Hepatocyte (in vitro differentiated cells): Measurements from ENCODE around the gene COX6B2. TPM values are rescaled to one million over a fixed set of nuclear protein-coding genes. Genes with fewer than 3 reads are reported as not detected.

Experiments used
- DNase-seq: peaks from one replicate; pipeline ENCODE4 v3.0.0-alpha.2; 2016; ENCODE audit warnings: low spot score
- H2AFZ ChIP-seq: fragments of 200-600 bp; sonication (generic); 2 replicates; pipeline ENCODE4 v1.6.0; 2016; ENCODE audit warnings: antibody characterized with exemption, mild to moderate bottlenecking
- H3K27ac ChIP-seq: fragments of 200-600 bp; sonication (generic); 2 replicates; pipeline ENCODE4 v1.5.1; 2016; ENCODE audit warnings: mild to moderate bottlenecking
- H3K27me3 ChIP-seq: fragments of 200-600 bp; sonication (generic); 2 replicates; pipeline ENCODE4 v1.6.1; 2016
- H3K36me3 ChIP-seq: fragments of 200-600 bp; sonication (generic); replicated peaks from 2 replicates; pipeline ENCODE4 v1.5.1; 2016; ENCODE audit warnings: low read depth; ENCODE audit not compliant: insufficient read depth
- H3K4me1 ChIP-seq: fragments of 200-600 bp; sonication (generic); 2 replicates; pipeline ENCODE4 v1.5.1; 2016; ENCODE audit warnings: mild to moderate bottlenecking, moderate library complexity; ENCODE audit not compliant: insufficient read depth
- H3K4me2 ChIP-seq: fragments of 200-600 bp; sonication (generic); 2 replicates; pipeline ENCODE4 v1.6.0; 2016
- H3K4me3 ChIP-seq: fragments of 200-600 bp; sonication (generic); 2 replicates; pipeline ENCODE4 v1.5.1; 2016; ENCODE audit warnings: mild to moderate bottlenecking
- H3K79me2 ChIP-seq: fragments of 200-600 bp; sonication (generic); 2 replicates; pipeline ENCODE4 v1.6.0; 2017; ENCODE audit warnings: mild to moderate bottlenecking
- H3K9me2 ChIP-seq: fragments of 200-600 bp; sonication (generic); replicated peaks from 2 replicates; pipeline ENCODE4 v1.6.0; 2017; ENCODE audit warnings: mild to moderate bottlenecking; ENCODE audit not compliant: insufficient read depth
- H3K9me3 ChIP-seq: fragments of 200-600 bp; sonication (generic); 2 replicates; pipeline ENCODE4 v1.5.1; 2016; ENCODE audit warnings: low read depth, mild to moderate bottlenecking
- H4K20me1 ChIP-seq: fragments of 200-600 bp; sonication (generic); 2 replicates; pipeline ENCODE4 v1.6.0; 2016; ENCODE audit warnings: mild to moderate bottlenecking; ENCODE audit not compliant: insufficient read depth, poor library complexity, severe bottlenecking
- EZH2 ChIP-seq: fragments of 200-600 bp; sonication (generic); IDR thresholded peaks from 2 replicates; pipeline ENCODE4 v1.6.1; 2016; ENCODE audit warnings: antibody characterized with exemption, mild to moderate bottlenecking, borderline replicate concordance
- EZH2phosphoT487 ChIP-seq: fragments of 200-600 bp; sonication (generic); IDR thresholded peaks from one replicate; pipeline ENCODE4 v1.6.1; 2018; ENCODE audit warnings: antibody characterized with exemption, mild to moderate bottlenecking, low read depth, moderate library complexity; ENCODE audit not compliant: unreplicated experiment, severe bottlenecking
- WGBS: methylation state at CpG from one replicate; pipeline ENCODE4 v1.1.6; 2016; ENCODE audit warnings: low lambda C conversion rate; ENCODE audit errors: missing lambda C conversion rate; 5-methylcytosine and 5-hydroxymethylcytosine counted together
- polyA plus RNA-seq: library from polyadenylated mRNA; unstranded; fragments of >200 nt; fragmentation: Nextera tagmentation; extraction: Ambion mirVana; gene quantifications from 2 replicates; pipeline ENCODE4 v1.2.1, GENCODE V29; 2016
- total RNA-seq: library from RNA; depleted of rRNA; stranded (reverse); fragments of >200 nt; gene quantifications from 2 replicates; pipeline ENCODE4 v1.2.3, GENCODE V29; 2014
- TF ChIP-seq, protein P1 (sequence below): fragments of 200-600 bp; sonication (generic); IDR thresholded peaks from 2 replicates; pipeline ENCODE4 v1.5.1; 2016; ENCODE audit warnings: antibody characterized with exemption, mild to moderate bottlenecking; ENCODE audit not compliant: poor library complexity

Gene COX6B2
- total and polyA plus RNA-seq, 2 experiments from 2014 or later, result 0.50 to 4.5 TPM

DNA sequence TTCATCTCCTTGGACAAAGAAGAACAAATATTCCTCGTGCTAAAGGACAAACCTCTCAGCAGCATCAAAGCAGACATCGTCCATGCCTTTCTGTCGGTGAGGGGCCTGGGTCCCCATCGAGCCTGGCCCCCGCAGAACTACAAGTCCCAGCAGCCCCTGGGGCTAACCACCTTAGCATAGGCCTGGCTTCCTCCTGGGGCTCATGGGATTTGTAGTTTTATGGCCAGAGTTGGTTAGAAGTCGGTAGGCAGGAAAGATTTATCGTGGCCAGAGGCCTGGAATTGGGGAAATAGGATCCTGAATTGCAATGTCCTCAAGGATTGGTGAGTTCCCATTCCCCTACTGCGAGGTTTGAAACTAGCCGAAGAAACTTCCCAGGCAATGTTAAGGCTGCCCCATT is 49.0 kb downstream of the COX6B2 start:
- Histone ChIP-seq H2AFZ (no peak overlapping the region), H3K36me3 (no peaks in the 10 kb centered on the region)

DNA sequence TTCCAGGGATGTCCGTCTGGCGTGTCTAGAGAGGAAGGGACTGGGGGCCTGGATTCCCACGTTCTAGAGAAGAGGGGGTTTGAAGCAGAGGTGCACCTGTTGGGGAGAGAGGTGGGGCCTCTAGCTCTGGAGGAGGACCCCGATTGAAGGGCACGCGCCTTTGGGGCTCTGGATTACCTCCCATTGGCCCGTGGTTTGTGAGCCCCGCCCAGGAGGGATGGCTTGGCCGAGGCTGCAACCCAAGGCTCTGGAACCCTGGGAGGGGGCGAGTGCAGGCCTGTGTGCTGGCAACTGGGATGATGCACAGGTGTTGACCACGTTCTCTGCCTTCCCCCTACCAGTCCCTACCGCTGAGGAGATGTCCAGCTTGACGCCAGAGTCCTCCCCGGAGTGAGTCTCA is 49.5 kb downstream of the COX6B2 start:
- Histone ChIP-seq H3K4me2 (no peak overlapping the region), H2AFZ (no peak overlapping the region), H3K27me3 (no peaks in the 10 kb centered on the region), H3K4me1 (no peaks in the 10 kb centered on the region), H3K27ac (no peak overlapping the region), H3K9me2 (no peaks in the 10 kb centered on the region), H3K36me3 (no peaks in the 10 kb centered on the region), H3K4me3 (no peak overlapping the region), H3K79me2 (no peaks in the 10 kb centered on the region), H4K20me1 (no peaks in the 10 kb centered on the region), H3K9me3 (no peaks in the 10 kb centered on the region)
- no peak for DNase-seq
- TF ChIP-seq EZH2phosphoT487 (no peak), EZH2 (no peak)
- TF ChIP-seq, protein P1, sequence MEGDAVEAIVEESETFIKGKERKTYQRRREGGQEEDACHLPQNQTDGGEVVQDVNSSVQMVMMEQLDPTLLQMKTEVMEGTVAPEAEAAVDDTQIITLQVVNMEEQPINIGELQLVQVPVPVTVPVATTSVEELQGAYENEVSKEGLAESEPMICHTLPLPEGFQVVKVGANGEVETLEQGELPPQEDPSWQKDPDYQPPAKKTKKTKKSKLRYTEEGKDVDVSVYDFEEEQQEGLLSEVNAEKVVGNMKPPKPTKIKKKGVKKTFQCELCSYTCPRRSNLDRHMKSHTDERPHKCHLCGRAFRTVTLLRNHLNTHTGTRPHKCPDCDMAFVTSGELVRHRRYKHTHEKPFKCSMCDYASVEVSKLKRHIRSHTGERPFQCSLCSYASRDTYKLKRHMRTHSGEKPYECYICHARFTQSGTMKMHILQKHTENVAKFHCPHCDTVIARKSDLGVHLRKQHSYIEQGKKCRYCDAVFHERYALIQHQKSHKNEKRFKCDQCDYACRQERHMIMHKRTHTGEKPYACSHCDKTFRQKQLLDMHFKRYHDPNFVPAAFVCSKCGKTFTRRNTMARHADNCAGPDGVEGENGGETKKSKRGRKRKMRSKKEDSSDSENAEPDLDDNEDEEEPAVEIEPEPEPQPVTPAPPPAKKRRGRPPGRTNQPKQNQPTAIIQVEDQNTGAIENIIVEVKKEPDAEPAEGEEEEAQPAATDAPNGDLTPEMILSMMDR, result no peak
- 93% methylated on average over 13 of the region's 14 CpGs for WGBS

More for the DNA sequence above, 49.0 kb downstream of the COX6B2 start:
- Histone ChIP-seq H3K27me3 (no peaks in the 10 kb centered on the region), H3K79me2 (no peaks in the 10 kb centered on the region), H3K9me2 (no peaks in the 10 kb centered on the region), H3K4me1 (no peaks in the 10 kb centered on the region), H3K4me3 (no peak overlapping the region), H3K27ac (no peak overlapping the region), H3K9me3 (no peaks in the 10 kb centered on the region), H4K20me1 (no peaks in the 10 kb centered on the region), H3K4me2 (no peak overlapping the region)
- no peak for DNase-seq
- 93% methylated on average over 9 of the region's 9 CpGs for WGBS
- TF ChIP-seq EZH2, result no peak
- no peak for TF ChIP-seq EZH2phosphoT487
- TF ChIP-seq, protein P1, result no peak

DNA sequence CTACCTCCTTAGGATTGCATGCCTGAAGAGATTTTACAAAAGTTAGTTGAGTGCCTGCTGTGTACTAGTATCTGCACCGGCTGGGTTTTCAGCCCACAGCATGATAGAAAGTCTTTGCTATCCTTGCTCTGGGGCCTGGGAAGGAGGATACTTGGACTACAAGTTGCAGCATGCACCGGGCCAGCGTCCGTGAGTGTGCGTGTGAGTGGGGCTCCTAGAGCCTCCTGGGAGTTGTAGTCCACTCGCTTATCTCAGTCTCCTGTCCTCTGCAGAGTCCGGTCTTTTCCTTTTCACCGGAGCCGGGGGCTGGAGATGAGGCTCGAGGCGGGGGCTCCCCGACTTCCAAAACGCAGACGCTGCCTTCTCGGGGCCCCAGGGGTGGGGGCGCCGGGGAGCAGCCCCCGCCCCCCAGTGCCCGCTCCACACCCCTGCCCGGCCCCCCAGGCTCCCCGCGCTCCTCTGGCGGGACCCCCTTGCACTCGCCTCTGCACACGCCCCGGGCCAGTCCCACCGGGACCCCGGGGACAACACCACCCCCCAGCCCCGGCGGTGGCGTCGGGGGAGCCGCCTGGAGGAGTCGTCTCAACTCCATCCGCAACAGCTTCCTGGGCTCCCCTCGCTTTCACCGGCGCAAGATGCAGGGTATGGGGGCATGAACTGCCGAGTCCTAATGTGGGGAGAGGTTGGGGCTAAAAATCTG is 50.1 kb downstream of the COX6B2 start:
- Histone ChIP-seq H3K36me3 (no peaks in the 10 kb centered on the region), H3K9me3 (no peaks in the 10 kb centered on the region), H3K79me2 (no peaks in the 10 kb centered on the region), H3K4me2 (no peak overlapping the region), H3K9me2 (no peaks in the 10 kb centered on the region), H2AFZ (no peak overlapping the region), H3K4me3 (no peak overlapping the region), H3K27ac (no peak overlapping the region), H3K27me3 (no peaks in the 10 kb centered on the region), H4K20me1 (no peaks in the 10 kb centered on the region), H3K4me1 (no peaks in the 10 kb centered on the region)
- peak; percentile 44 for DNase-seq
- 94% methylated on average over 19 of the region's 39 CpGs for WGBS
- TF ChIP-seq, protein P1, result no peak
- TF ChIP-seq EZH2phosphoT487 (no peak), EZH2 (no peak)
